ENCODE measurements around the gene CMTM6. TPM values are rescaled to one million over a fixed set of nuclear protein-coding genes. Genes with fewer than 3 reads are reported as not detected.

The CMTM6 gene
- total and polyA plus RNA-seq, 4 donors, result 27.1 to 97.4 (median 72.2) TPM

DNA sequence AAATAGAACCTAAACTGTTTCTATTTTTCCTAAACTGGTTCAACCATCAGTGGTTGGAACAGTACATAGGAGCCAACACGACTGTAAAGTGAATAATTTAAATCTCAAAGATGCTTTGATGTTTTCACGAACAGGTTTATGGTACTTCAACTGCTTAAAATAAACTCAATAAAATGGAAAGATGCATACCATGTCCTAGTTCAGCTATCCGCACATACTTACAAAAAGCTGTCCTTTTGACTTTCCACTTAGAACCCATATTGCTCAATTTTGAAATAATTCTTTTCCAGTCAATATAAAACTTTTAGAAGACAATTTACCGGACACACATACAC is 902 bp downstream of the CMTM6 start:
- H3K27ac ChIP-seq (ENCODE audit: low read depth in 1 of 2, low read length in 1 of 2), result peak overlapping the region; percentile 99 to 100
- ATAC-seq (ENCODE audit: insufficient read depth, low FRiP score) (no peak), DNase-seq (no peak)
- H3K9me3 ChIP-seq (ENCODE audit: control insufficient read depth in 4 of 4, insufficient read depth in 3 of 4, low read length in 3 of 4), result no peaks in the 10 kb centered on the region
- peak overlapping the region; percentile 95 for H3K4me3 ChIP-seq
- WGBS, 2 donors, result 8% methylated on average over 4 of the region's 4 CpGs
- H3K36me3 ChIP-seq (ENCODE audit: control insufficient read depth in 4 of 4, insufficient read depth in 4 of 4, low read length in 4 of 4), result no peaks in the 10 kb centered on the region
- H3K9ac ChIP-seq (ENCODE audit: insufficient read depth in 1 of 2, low read length in 2 of 2), result peak overlapping the region; percentile 52 to 99
- H3K4me1 ChIP-seq (ENCODE audit: control insufficient read depth in 5 of 5, insufficient read depth in 5 of 5, low read length in 5 of 5), result peaks cover 0 to 11% (median 6%) of the 10 kb centered on the region in 5 donors
- TF ChIP-seq, protein P1, sequence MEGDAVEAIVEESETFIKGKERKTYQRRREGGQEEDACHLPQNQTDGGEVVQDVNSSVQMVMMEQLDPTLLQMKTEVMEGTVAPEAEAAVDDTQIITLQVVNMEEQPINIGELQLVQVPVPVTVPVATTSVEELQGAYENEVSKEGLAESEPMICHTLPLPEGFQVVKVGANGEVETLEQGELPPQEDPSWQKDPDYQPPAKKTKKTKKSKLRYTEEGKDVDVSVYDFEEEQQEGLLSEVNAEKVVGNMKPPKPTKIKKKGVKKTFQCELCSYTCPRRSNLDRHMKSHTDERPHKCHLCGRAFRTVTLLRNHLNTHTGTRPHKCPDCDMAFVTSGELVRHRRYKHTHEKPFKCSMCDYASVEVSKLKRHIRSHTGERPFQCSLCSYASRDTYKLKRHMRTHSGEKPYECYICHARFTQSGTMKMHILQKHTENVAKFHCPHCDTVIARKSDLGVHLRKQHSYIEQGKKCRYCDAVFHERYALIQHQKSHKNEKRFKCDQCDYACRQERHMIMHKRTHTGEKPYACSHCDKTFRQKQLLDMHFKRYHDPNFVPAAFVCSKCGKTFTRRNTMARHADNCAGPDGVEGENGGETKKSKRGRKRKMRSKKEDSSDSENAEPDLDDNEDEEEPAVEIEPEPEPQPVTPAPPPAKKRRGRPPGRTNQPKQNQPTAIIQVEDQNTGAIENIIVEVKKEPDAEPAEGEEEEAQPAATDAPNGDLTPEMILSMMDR (IDR thresholded peaks at IDR 0.05; ENCODE audit: control extremely low read depth, extremely low read depth), result no peak
- H3K27me3 ChIP-seq (ENCODE audit: control insufficient read depth in 3 of 3, insufficient read depth in 3 of 3, low read length in 2 of 3), result no peaks in the 10 kb centered on the region

DNA sequence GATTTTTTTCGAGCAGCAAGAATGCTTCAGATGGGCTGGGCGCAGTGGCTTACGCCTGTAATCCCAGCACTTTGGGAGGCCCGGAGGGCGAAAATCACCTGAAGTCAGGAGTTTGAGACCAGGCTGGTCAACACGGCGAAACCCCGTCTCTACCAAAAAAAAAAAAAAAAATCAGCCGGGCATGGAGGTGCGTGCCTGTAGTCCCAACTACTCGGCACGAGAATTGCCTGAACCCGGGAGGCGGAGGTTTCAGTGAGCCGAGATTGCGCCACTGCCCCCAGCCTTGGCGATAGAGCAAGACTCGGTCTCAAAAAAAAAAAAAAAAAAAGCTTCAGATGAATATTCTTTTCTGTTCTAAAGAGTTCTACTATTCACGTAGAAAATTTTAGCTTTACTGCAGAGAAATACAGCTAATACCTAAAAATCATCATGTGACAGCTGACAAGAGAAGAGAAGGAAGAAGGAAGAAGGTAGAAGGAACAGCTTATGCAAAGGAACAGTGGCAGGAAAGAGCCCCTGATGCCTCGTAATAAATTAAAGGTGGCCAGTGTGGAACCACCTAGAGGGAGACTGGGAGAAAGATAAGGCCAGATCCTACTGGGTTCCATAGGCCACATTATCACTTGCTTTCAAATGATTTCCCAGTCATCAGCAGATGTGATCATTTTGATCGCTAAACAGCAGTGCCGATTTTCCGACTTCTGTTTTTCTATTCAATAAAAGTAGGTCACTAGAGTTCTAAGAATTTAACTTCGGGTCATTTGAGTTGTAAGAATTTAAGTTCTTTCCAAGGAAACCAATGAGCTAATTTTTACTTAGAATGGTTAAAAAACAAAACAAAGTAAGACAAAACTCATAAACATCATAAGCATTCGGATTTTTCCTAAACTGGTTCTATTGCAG is 1.5 kb downstream of the CMTM6 start:
- Histone ChIP-seq H3K4me1 (ENCODE audit: control insufficient read depth in 5 of 5, insufficient read depth in 5 of 5, low read length in 5 of 5) (peaks cover 0 to 11% (median 6%) of the 10 kb centered on the region in 5 donors), H3K4me3 (no peak overlapping the region), H3K9ac (ENCODE audit: insufficient read depth in 1 of 2, low read length in 2 of 2) (peak overlapping the region in 1 of 2 donors; percentile 99), H3K36me3 (ENCODE audit: control insufficient read depth in 4 of 4, insufficient read depth in 4 of 4, low read length in 4 of 4) (no peaks in the 10 kb centered on the region), H3K27me3 (ENCODE audit: control insufficient read depth in 3 of 3, insufficient read depth in 3 of 3, low read length in 2 of 3) (no peaks in the 10 kb centered on the region), H3K27ac (ENCODE audit: low read depth in 1 of 2, low read length in 1 of 2) (no peak overlapping the region), H3K9me3 (ENCODE audit: control insufficient read depth in 4 of 4, insufficient read depth in 3 of 4, low read length in 3 of 4) (no peaks in the 10 kb centered on the region)
- DNase-seq, result peak in 1 of 3 donors; percentile 36
- 56 to 62% methylated on average over 25 of the region's 25 CpGs for WGBS, 2 donors
- ATAC-seq (ENCODE audit: insufficient read depth, low FRiP score), result no peak
- TF ChIP-seq, protein P1 (IDR thresholded peaks at IDR 0.05; ENCODE audit: control extremely low read depth, extremely low read depth), result no peak

DNA sequence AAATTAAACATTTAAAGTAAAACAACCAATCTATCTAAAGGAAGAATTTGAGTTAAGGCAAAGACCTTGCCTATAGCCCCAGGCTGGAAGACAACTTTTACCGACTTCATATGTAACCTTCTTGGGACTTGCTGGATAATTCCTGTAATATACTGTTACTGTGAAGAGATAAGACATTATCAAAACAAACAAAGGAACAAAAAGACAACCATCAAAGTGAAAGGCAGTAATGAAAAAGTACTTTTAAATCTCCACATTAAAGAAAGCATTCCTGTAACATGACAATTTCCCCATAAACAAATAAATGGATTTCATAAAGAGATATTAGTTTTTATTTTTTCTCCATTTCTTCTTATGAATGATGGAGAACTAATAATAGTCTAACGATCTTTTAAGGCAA is 2.4 kb downstream of the CMTM6 start:
- no peak for ATAC-seq (ENCODE audit: insufficient read depth, low FRiP score)
- Histone ChIP-seq H3K27ac (ENCODE audit: low read depth in 1 of 2, low read length in 1 of 2) (no peak overlapping the region), H3K4me3 (no peak overlapping the region), H3K9ac (ENCODE audit: insufficient read depth in 1 of 2, low read length in 2 of 2) (no peak overlapping the region), H3K27me3 (ENCODE audit: control insufficient read depth in 3 of 3, insufficient read depth in 3 of 3, low read length in 2 of 3) (no peaks in the 10 kb centered on the region), H3K36me3 (ENCODE audit: control insufficient read depth in 4 of 4, insufficient read depth in 4 of 4, low read length in 4 of 4) (no peaks in the 10 kb centered on the region), H3K4me1 (ENCODE audit: control insufficient read depth in 5 of 5, insufficient read depth in 5 of 5, low read length in 5 of 5) (peaks cover 0 to 11% (median 6%) of the 10 kb centered on the region in 5 donors), H3K9me3 (ENCODE audit: control insufficient read depth in 4 of 4, insufficient read depth in 3 of 4, low read length in 3 of 4) (no peaks in the 10 kb centered on the region)
- TF ChIP-seq, protein P1 (IDR thresholded peaks at IDR 0.05; ENCODE audit: control extremely low read depth, extremely low read depth), result no peak
- WGBS, 2 donors, result 65 to 73% methylated on average over 2 of the region's 2 CpGs
- DNase-seq, result no peak
